HFF-Myc (cell line): ENCODE data around the gene SOS1.

Experiments
- DNase-seq: peaks from one replicate; pipeline ENCODE4 v3.0.0-alpha.2; 2011; ENCODE audit warnings: low read depth; ENCODE audit errors: extremely low read depth
- H3K4me3 ChIP-seq: replicated peaks from 2 replicates; pipeline ENCODE4 v1.5.1; 2011; ENCODE audit warnings: low read depth, mild to moderate bottlenecking, control low read depth, low read length
- TF ChIP-seq, protein P1 (sequence below): IDR thresholded peaks from 2 replicates; pipeline ENCODE4 v1.5.1; 2012; ENCODE audit warnings: mild to moderate bottlenecking, low read depth, low read length, control low read depth; ENCODE audit errors: missing control alignments

SOS1 gene

DNA sequence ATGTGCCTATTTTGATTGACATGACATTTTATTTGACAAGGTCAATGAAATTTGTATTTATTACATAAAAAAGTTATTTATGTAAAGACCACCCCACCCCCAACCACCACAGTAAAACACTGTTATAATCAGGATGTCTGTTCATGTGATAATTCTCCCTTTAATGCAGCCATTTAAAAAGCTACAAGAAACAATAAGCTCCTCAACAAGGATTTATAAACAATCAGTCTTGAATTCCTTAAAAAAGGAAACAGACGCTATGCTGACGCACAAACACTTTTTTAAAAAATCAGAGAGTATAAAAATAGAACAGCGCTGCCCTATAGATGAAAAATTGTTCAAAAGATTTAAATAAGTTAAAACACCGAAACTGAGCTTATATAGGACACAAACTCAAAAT, 102.2 kb downstream of the SOS1 start:
- no peak overlapping the region for H3K4me3 ChIP-seq
- TF ChIP-seq, protein P1, sequence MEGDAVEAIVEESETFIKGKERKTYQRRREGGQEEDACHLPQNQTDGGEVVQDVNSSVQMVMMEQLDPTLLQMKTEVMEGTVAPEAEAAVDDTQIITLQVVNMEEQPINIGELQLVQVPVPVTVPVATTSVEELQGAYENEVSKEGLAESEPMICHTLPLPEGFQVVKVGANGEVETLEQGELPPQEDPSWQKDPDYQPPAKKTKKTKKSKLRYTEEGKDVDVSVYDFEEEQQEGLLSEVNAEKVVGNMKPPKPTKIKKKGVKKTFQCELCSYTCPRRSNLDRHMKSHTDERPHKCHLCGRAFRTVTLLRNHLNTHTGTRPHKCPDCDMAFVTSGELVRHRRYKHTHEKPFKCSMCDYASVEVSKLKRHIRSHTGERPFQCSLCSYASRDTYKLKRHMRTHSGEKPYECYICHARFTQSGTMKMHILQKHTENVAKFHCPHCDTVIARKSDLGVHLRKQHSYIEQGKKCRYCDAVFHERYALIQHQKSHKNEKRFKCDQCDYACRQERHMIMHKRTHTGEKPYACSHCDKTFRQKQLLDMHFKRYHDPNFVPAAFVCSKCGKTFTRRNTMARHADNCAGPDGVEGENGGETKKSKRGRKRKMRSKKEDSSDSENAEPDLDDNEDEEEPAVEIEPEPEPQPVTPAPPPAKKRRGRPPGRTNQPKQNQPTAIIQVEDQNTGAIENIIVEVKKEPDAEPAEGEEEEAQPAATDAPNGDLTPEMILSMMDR = no peak
- no peak for DNase-seq

DNA sequence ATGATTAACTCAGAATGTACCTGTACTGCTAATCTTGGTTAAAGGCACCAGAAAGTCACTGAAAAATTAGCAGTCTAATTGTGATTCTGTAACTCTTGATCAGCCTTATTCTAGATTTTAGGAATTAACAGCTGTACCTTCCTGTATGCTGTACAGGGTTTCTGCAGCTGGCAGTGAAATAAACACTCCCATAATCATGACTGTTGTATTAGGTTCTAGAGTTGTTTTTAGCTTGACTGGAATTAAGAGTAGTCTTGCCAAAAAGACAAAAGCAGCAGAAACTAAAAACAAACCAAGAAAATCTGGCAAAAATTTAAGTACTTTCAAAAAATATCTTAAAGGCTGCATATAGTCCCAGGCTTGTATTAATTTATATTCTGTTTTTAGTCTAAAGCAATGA, 103.5 kb downstream of the SOS1 start:
- TF ChIP-seq, protein P1 = no peak
- no peak for DNase-seq
- no peak overlapping the region for H3K4me3 ChIP-seq

GRCh38 chr2:39015424-39015823, 105.4 kb downstream of the SOS1 start:
- no peak overlapping the region for H3K4me3 ChIP-seq
- DNase-seq = no peak

GRCh38 chr2:39013871-39014270, 107.0 kb downstream of the SOS1 start:
- no peak overlapping the region for H3K4me3 ChIP-seq
- DNase-seq = no peak
- TF ChIP-seq, protein P1 = no peak

More at GRCh38 chr2:39015424-39015823, 105.4 kb downstream of the SOS1 start:
- TF ChIP-seq, protein P1 = no peak

DNA sequence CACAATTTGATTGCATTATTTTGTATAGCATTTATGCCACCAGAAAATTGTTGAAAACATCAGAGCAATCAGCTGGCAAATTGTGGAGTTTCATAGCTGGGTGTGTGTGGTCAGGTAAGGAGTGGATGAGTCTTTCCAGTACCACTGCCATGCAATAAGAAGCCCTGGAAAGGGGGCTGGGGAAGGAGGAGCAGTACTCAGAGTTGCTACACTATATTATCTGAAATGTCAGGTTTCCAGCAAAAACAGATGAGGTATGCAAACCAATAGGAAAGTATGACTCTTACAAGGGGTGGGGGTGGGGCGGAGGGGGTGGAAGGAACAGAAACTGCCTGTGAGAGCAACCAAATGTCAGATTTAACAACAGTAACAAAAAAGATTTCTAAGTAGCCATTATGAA, 112.2 kb downstream of the SOS1 start:
- no peak overlapping the region for H3K4me3 ChIP-seq
- TF ChIP-seq, protein P1 = no peak
- no peak for DNase-seq

DNA sequence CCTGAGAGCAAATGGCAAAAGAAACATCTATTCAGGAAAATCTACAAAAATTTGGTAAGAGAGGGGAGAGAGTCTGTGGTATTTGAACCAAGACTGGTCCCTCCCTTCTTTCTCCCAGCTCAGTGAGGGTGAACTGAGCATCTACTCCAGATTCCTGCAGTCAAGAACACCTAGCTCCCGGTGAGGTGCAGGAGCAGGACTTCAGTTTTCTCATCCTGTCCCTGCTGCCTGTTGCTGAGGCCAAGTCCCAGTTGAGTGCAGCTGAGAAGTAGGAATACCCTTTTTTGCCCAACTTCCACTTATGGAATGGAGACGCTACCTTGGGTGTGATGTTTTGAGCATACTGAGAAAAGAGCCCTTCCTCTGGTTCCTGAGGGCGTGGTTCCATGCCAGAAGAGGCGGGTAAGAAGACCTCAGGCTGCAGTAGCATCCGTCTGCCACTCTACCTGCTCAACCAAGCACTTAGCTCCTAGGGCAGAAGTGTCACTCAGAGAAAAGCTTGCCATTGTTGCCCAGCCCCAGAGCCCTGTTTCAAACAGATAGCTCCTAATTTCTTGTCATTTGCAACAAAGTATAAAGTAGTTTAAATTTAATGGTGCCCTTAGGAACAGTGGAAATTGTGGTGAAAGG, 112.9 kb downstream of the SOS1 start:
- TF ChIP-seq, protein P1 = no peak
- no peak overlapping the region for H3K4me3 ChIP-seq
- no peak for DNase-seq

GRCh38 chr2:39000552-39000951, 120.3 kb downstream of the SOS1 start:
- H3K4me3 ChIP-seq = no peak overlapping the region
- DNase-seq = no peak
- TF ChIP-seq, protein P1 = no peak
